ENCODE measurements around the gene BABAM1. TPM values are rescaled to one million over a fixed set of nuclear protein-coding genes. Genes with fewer than 3 reads are reported as not detected.
A peak's percentile ranks its signal among the peaks of the same experiment; 100 is the strongest.

Gene BABAM1
- total RNA-seq, 1 experiment from 2014 or later: 146 TPM

- TF ChIP-seq USF2 (CRISPR knock-in tag; IDR thresholded peaks at IDR 0.05): no peak
- TF ChIP-seq SP1 (CRISPR knock-in tag; conservative IDR thresholded peaks at IDR 0.05): peak; percentile 64
- TF ChIP-seq ATF2 (CRISPR knock-in tag; IDR thresholded peaks at IDR 0.05; ENCODE audit: borderline replicate concordance, low read depth): no peak
- no peak for TF ChIP-seq ETV6 (CRISPR knock-in tag; IDR thresholded peaks at IDR 0.05)
- TF ChIP-seq MLX (CRISPR knock-in tag; IDR thresholded peaks at IDR 0.05): no peak
- no peak for TF ChIP-seq HMGA2 (CRISPR knock-in tag; IDR thresholded peaks at IDR 0.05)
- TF ChIP-seq ATF1 (CRISPR knock-in tag; IDR thresholded peaks at IDR 0.05): no peak
- no peak for TF ChIP-seq FOXJ3 (CRISPR knock-in tag; IDR thresholded peaks at IDR 0.05; ENCODE audit: borderline replicate concordance)
- no peak for TF ChIP-seq OVOL2 (CRISPR knock-in tag; IDR thresholded peaks at IDR 0.05; ENCODE audit: borderline replicate concordance)
- peak; percentile 74 for TF ChIP-seq FOXK1 (CRISPR knock-in tag; IDR thresholded peaks at IDR 0.05)
- TF ChIP-seq PREB (CRISPR knock-in tag; IDR thresholded peaks at IDR 0.05; ENCODE audit: borderline replicate concordance): no peak
- TF ChIP-seq GTF2I (CRISPR knock-in tag; conservative IDR thresholded peaks at IDR 0.05): no peak
- no peak for TF ChIP-seq IRF2 (CRISPR knock-in tag; IDR thresholded peaks at IDR 0.05; ENCODE audit: borderline replicate concordance, low read depth)
- TF ChIP-seq ZNF416 (CRISPR knock-in tag; IDR thresholded peaks at IDR 0.05): 0 out of 2 replicates have a peak, but pooled peaks have one; percentile 18
- TF ChIP-seq KAT7 (CRISPR knock-in tag; IDR thresholded peaks at IDR 0.05; ENCODE audit: borderline replicate concordance): no peak
- peak; percentile 93 for TF ChIP-seq ZSCAN18 (CRISPR knock-in tag; IDR thresholded peaks at IDR 0.05)
- no peak for TF ChIP-seq SOX15 (CRISPR knock-in tag; IDR thresholded peaks at IDR 0.05)
- TF ChIP-seq AR (CRISPR knock-in tag; IDR thresholded peaks at IDR 0.05): no peak
- TF ChIP-seq ARID4B (CRISPR knock-in tag; IDR thresholded peaks at IDR 0.05; ENCODE audit: borderline replicate concordance): no peak
- TF ChIP-seq TCF7 (CRISPR knock-in tag; IDR thresholded peaks at IDR 0.05; ENCODE audit: low read depth): no peak
- no peak for TF ChIP-seq CBFB (CRISPR knock-in tag; IDR thresholded peaks at IDR 0.05; ENCODE audit: low read depth)
Observed at GRCh38 chr19:17266975-17267788, at the start of gene BABAM1 (continued).

Data from WTC11 (cell line).